Activated T-cell treated with anti-CD3 and anti-CD28 coated beads for 48 hours (primary cell): Measurements from ENCODE around the gene SPATA12.

ENCODE experiments used
- DNase-seq: peaks from one replicate; pipeline ENCODE4 v3.0.0-alpha.2; 2020; ENCODE audit warnings: low read depth

SPATA12 gene

DNA sequence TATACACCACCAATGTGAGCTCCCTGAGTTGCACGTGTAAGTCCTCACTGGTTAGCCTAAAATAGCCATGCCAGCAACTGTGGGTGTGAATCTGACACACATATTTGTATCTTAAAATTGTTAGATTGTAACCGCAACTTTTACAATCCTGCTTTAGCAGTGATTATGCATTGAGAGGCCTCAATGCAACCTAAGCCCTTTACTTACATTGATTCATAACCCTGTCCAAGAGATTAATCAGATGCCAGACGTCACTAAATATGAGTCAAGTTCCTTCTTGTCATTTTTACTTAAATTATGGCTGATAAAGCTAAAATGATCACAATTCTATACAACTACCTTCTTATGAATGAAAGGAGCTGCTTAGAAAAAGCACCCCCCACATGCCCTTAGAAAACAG, 57.8 kb downstream of the SPATA12 start:
- DNase-seq, result no peak

DNA sequence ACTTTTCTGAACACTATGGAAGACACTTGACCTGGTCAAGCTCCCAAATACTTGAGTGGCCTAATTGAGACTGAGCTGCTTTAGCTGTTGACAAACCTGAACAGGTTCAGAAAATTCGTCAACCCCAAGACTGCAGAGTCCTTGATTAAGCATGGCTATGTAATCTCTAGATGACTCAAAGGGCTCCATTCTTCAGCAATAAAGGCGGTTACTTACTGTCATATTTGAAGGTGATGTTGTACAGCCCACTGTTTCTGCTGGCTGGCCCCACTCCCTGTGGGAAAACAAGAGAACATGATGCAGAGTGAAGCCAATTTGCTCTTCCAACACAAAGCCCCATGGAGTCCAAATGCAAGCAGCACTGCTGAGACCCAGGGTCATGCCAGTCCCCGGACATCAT, 59.6 kb downstream of the SPATA12 start:
- DNase-seq, result no peak

DNA sequence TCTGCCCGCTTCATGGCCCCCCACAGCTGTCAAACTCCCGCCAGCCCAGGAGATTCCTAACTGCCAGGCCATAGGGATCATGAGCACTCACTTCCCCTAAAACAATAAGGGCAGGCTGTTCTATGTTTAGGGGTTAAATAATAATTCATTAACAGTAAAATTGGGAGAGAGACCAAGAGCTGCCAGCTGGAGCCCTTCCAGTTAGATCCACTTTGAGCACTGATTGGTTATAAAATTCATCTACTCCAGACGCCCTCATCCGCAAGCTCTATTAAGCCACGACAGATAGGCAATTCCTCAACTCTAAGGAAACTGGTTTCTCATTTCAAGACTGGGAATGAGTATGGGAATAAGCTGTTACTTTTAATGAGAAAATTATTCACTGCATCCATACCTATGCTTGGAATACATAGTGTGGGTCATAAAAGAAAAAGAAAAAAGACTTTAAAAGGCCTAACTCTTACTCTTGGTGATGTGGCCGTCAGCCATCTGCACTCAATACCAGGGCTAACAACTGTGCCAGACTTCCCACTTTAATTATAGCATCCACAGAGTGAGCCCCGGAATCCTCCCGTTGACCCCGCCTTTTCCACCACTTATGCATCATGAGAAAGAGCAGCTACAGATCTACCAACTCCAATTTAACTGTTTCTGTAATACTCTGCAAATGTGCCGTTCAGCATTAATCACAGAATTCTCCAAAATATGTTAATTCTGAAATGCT, 60.1 kb downstream of the SPATA12 start:
- no peak for DNase-seq
